ENCODE results near the gene OR3A3.
"Not testable (repeated sequence)": the region's sequence is repeated elsewhere in the genome, so short reads cannot be mapped to it uniquely, and the experiment has no call there.

The OR3A3 gene
- 0 to 0.18 (median 0) reads per million in 4 experiments for total RNA-seq

- no peak for DNase-seq
These were observed at the start of gene OR3A3 for GRCh38 chr17:3411070-3411469. Gene OR3A3 (plus strand): TSS chr17:3411370.

GRCh38 chr17:3371167-3371566 is 40.0 kb upstream of the OR3A3 start:
- DNase-seq, result not testable (repeated sequence)

GRCh38 chr17:3378321-3378720 is 32.8 kb upstream of the OR3A3 start:
- DNase-seq, result no peak

GRCh38 chr17:3381957-3382356 is 29.2 kb upstream of the OR3A3 start:
- DNase-seq, result no peak

GRCh38 chr17:3385869-3386816 is 25.0 kb upstream of the OR3A3 start, which contains the start of gene OR3A2:
Gene OR3A2 (minus strand): TSS chr17:3386308.
- DNase-seq, result no peak

- DNase-seq, result no peak
These were observed 21.4 kb upstream of the OR3A3 start for GRCh38 chr17:3389791-3390190.

GRCh38 chr17:3397801-3398200 is 13.4 kb upstream of the OR3A3 start:
- DNase-seq, result not testable (repeated sequence)

GRCh38 chr17:3398310-3398709 is 12.9 kb upstream of the OR3A3 start, which contains the start of gene OR1E1:
Gene OR1E1 (minus strand): TSS chr17:3398410. CDS start chr17:3398410, 0 bp downstream.
- no peak for DNase-seq

GRCh38 chr17:3400055-3400454 is 11.1 kb upstream of the OR3A3 start:
- no peak for DNase-seq

GRCh38 chr17:3401786-3402185 is 9.4 kb upstream of the OR3A3 start:
- DNase-seq, result no peak

GRCh38 chr17:3403856-3404255 is 7.3 kb upstream of the OR3A3 start:
- DNase-seq, result not testable (repeated sequence)

- not testable (repeated sequence) for DNase-seq
These were observed 1.0 kb downstream of the OR3A3 start for GRCh38 chr17:3412216-3412615.

GRCh38 chr17:3415610-3416009 is 4.4 kb downstream of the OR3A3 start:
- no peak for DNase-seq

GRCh38 chr17:3418222-3418621 is 7.1 kb downstream of the OR3A3 start:
- DNase-seq, result no peak

- DNase-seq, result not testable (repeated sequence)
These were observed 22.0 kb downstream of the OR3A3 start for GRCh38 chr17:3433215-3433614.

GRCh38 chr17:3433741-3434140 is 22.6 kb downstream of the OR3A3 start, which contains the start of gene OR1E2:
Gene OR1E2 (minus strand): TSS chr17:3433841. CDS start chr17:3433841, 0 bp downstream.
- DNase-seq, result no peak

- no peak for DNase-seq
These were observed 27.2 kb downstream of the OR3A3 start for GRCh38 chr17:3438368-3438767.

GRCh38 chr17:3440451-3440850 is 29.3 kb downstream of the OR3A3 start:
- no peak for DNase-seq

GRCh38 chr17:3447625-3448024 is 36.5 kb downstream of the OR3A3 start:
- DNase-seq, result no peak

GRCh38 chr17:3448059-3448665 is 37.0 kb downstream of the OR3A3 start:
- no peak for DNase-seq

GRCh38 chr17:3466355-3466754 is 55.2 kb downstream of the OR3A3 start:
- DNase-seq, result not testable (repeated sequence)

GRCh38 chr17:3469529-3469928 is 58.4 kb downstream of the OR3A3 start:
- no peak for DNase-seq

- DNase-seq, result no peak
These were observed 60.4 kb downstream of the OR3A3 start, which contains the start of gene SPATA22 for GRCh38 chr17:3471599-3471998. Gene SPATA22 (minus strand): TSS chr17:3471819. CDS start chr17:3469325, 2,494 bp downstream.

GRCh38 chr17:3472137-3472536 is 61.0 kb downstream of the OR3A3 start:
- DNase-seq, result no peak
